GM12875 (cell line): ENCODE measurements around the gene STPG4.
"Not testable (repeated sequence)": the region's sequence is repeated elsewhere in the genome, so short reads cannot be mapped to it uniquely, and the experiment has no call there.

Experiments
- H3K4me3 ChIP-seq: one replicate; pipeline ENCODE4 v1.5.1; 2011; ENCODE audit warnings: low read depth, low read length, control low read depth
- CTCF ChIP-seq: IDR thresholded peaks from 2 replicates; pipeline ENCODE4 v1.5.1; 2011; ENCODE audit warnings: low read depth, mild to moderate bottlenecking, control low read depth, inconsistent platforms, low read length, moderate library complexity, borderline replicate concordance; ENCODE audit not compliant: insufficient read depth

STPG4 gene

GRCh38 chr2:47109007-47109375, 46.1 kb downstream of the STPG4 start:
- H3K4me3 ChIP-seq, result no peak overlapping the region
- TF ChIP-seq CTCF, result no peak

GRCh38 chr2:47108267-47109006, 46.7 kb downstream of the STPG4 start:
- not testable (repeated sequence) for H3K4me3 ChIP-seq

GRCh38 chr2:47107201-47107600, 47.9 kb downstream of the STPG4 start:
- H3K4me3 ChIP-seq, result not testable (repeated sequence)

- H3K4me3 ChIP-seq, result not testable (repeated sequence)
Observed at GRCh38 chr2:47106231-47106630, 48.9 kb downstream of the STPG4 start.

GRCh38 chr2:47099712-47100111, 55.4 kb downstream of the STPG4 start:
- H3K4me3 ChIP-seq, result not testable (repeated sequence)

GRCh38 chr2:47098953-47099352, 56.2 kb downstream of the STPG4 start:
- H3K4me3 ChIP-seq, result no peak overlapping the region
- TF ChIP-seq CTCF, result no peak

GRCh38 chr2:47097563-47097962, 57.5 kb downstream of the STPG4 start:
- no peak overlapping the region for H3K4me3 ChIP-seq
- TF ChIP-seq CTCF, result no peak

- TF ChIP-seq CTCF, result no peak
Observed at GRCh38 chr2:47096451-47096850, 58.7 kb downstream of the STPG4 start.

GRCh38 chr2:47095349-47096020, 59.6 kb downstream of the STPG4 start:
- no peak for TF ChIP-seq CTCF
- H3K4me3 ChIP-seq, result no peak overlapping the region

More at GRCh38 chr2:47096451-47096850, 58.7 kb downstream of the STPG4 start:
- no peak overlapping the region for H3K4me3 ChIP-seq
